ENCODE results near the gene LONRF2. TPM values are rescaled to one million over a fixed set of nuclear protein-coding genes. Genes with fewer than 3 reads are reported as not detected.
A peak's percentile ranks its signal among the peaks of the same experiment; 100 is the strongest.

Gene LONRF2
- total RNA-seq, 4 donors from 2014 or later = 7.0 to 32.0 (median 17.1) TPM

DNA sequence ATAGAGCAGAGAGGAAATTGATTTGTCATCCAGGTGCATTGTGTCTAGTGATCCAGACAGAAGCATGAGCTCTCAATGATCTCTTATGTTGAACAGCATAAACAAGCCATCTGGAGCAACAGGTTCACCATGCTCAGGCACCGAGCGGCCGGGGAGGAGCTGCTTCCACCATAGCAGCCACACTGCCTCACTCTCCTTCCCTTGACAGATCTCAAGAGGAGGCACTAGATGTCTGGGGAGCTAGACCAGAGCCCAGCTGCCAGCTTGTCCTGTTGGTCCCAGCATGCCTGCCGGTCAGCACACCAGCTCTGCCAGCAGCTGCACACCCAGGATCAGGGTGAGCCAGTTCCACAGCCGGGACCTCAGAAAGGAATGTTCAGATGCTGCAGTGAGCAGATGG lies 17.5 kb upstream of the LONRF2 start:
- DNase-seq = peak; percentile 92 to 94
- H3K27ac ChIP-seq = peak overlapping the region; percentile 60 to 70 (median 64)
- H3K36me3 ChIP-seq = no peaks in the 10 kb centered on the region
- H3K9me3 ChIP-seq = no peaks in the 10 kb centered on the region
- TF ChIP-seq POLR2A (IDR thresholded peaks at IDR 0.05) = peak in 1 of 2 donors; percentile 63
- TF ChIP-seq, protein P1, sequence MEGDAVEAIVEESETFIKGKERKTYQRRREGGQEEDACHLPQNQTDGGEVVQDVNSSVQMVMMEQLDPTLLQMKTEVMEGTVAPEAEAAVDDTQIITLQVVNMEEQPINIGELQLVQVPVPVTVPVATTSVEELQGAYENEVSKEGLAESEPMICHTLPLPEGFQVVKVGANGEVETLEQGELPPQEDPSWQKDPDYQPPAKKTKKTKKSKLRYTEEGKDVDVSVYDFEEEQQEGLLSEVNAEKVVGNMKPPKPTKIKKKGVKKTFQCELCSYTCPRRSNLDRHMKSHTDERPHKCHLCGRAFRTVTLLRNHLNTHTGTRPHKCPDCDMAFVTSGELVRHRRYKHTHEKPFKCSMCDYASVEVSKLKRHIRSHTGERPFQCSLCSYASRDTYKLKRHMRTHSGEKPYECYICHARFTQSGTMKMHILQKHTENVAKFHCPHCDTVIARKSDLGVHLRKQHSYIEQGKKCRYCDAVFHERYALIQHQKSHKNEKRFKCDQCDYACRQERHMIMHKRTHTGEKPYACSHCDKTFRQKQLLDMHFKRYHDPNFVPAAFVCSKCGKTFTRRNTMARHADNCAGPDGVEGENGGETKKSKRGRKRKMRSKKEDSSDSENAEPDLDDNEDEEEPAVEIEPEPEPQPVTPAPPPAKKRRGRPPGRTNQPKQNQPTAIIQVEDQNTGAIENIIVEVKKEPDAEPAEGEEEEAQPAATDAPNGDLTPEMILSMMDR (IDR thresholded peaks at IDR 0.05) = no peak
- intact Hi-C loops (cut with DNase I) = no loop called here
- no peaks in the 10 kb centered on the region for H3K27me3 ChIP-seq
- 17 to 38% methylated on average over 3 to 5 of the region's 5 CpGs for WGBS, 2 donors
- H3K4me3 ChIP-seq (replicated peaks in 1 of 3) = no peak overlapping the region
- peaks cover 16 to 20% of the 10 kb centered on the region in 2 donors for H3K4me1 ChIP-seq

DNA sequence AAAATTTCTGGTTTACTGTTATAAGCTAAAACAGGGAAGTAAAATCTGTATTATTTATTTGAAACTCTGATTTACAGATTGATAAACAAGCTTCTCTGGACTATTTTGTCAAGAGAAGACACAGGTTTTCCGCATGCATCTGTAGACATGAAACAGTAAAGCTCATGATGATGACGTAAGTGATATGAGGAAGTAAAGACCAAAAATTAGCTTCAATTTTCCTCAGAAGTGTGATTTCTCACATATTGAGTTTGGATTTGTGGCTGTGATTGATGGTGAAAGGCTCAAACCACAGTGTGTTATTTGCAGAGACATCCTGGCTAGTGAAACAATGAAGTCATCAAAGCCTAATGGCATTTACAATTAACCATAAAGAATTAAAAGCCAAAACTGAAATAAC lies 12.6 kb upstream of the LONRF2 start:
- Histone ChIP-seq H3K4me1 (peaks cover under 1 to 3% of the 10 kb centered on the region in 2 donors), H3K27me3 (no peaks in the 10 kb centered on the region), H3K27ac (no peak overlapping the region), H3K36me3 (no peaks in the 10 kb centered on the region), H3K4me3 (replicated peaks in 1 of 3) (no peak overlapping the region), H3K9me3 (no peaks in the 10 kb centered on the region)
- DNase-seq = no peak
- intact Hi-C loops (cut with DNase I) = no loop called here
- WGBS, 2 donors = 85 to 92% methylated on average over 2 of the region's 2 CpGs
- TF ChIP-seq, protein P1 (IDR thresholded peaks at IDR 0.05) = no peak
- no peak for TF ChIP-seq POLR2A (IDR thresholded peaks at IDR 0.05)

DNA sequence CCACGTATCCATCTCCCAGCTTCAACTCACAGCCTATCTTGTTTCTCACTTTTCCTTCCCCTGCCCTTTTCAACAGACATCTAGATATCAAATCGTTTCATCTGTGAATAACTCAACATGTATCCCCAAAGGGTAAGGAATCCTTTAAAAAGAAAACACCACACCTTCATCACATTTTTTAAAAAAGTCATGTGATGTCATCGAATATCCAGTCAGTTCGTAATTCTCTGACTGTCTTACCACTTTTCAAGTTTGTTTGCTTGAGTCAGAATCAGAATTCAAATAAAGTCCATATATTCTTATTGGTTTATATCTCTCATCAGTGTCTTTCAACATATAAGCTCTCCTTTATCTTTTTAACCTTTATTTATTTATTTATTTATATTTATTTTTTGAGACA lies 5.4 kb upstream of the LONRF2 start:
- H3K4me3 ChIP-seq (replicated peaks in 1 of 3) = no peak overlapping the region
- H3K27ac ChIP-seq = no peak overlapping the region
- H3K4me1 ChIP-seq = peaks cover 0 to 2% of the 10 kb centered on the region in 2 donors
- no peak for DNase-seq
- no peaks in the 10 kb centered on the region for H3K36me3 ChIP-seq
- WGBS, 2 donors = 87 to 92% methylated on average over 4 of the region's 4 CpGs
- TF ChIP-seq, protein P1 (IDR thresholded peaks at IDR 0.05) = no peak
- no peak for TF ChIP-seq POLR2A (IDR thresholded peaks at IDR 0.05)
- no peaks in the 10 kb centered on the region for H3K9me3 ChIP-seq
- intact Hi-C loops (cut with DNase I) = no loop called here
- H3K27me3 ChIP-seq = no peaks in the 10 kb centered on the region

DNA sequence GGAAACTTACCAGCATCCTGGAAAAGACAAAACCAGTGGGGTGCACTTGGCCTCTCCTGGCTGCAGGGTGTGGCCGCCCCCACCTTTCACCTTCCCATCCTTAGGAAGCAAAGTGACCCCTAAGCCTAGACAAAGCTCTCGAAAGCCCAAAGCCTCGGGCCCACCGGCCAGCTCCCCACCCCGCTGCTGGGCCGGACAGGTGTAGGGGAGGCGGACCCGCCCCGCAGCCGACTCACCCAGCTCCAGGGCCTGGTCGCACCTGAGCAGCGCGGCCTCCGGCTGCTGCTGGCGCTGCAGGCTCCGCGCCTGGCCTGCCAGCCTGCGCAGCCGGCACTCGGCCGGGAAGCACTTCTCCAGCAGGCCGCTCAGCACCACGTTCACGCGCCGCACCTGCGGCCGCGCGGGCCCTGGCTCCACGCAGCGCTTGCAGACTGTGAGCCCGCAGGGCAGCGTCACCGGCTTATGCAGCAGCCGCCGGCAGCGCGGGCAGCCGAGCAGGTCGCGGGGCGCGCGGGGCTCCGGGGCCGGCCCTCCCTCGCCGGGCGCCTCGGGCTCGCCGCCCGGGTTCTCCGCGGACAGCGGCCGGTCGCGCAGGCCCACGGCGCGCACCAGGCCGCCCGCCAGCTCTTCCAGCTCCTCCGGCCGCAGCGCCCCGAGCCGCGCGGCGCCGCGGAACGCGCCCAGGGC lies 979 bp downstream of the LONRF2 start:
- Histone ChIP-seq H3K36me3 (no peaks in the 10 kb centered on the region), H3K27ac (peak overlapping the region; percentile 61 to 88 (median 76)), H3K27me3 (no peaks in the 10 kb centered on the region), H3K4me3 (replicated peaks in 1 of 3) (peak overlapping the region in 2 of 3 donors; percentile 29 to 56), H3K4me1 (peaks cover 0 to 7% of the 10 kb centered on the region in 2 donors), H3K9me3 (no peaks in the 10 kb centered on the region)
- TF ChIP-seq, protein P1 (IDR thresholded peaks at IDR 0.05) = peak in 5 of 6 experiments; percentile 19 to 55 (median 49)
- TF ChIP-seq POLR2A (IDR thresholded peaks at IDR 0.05) = peak in 1 of 2 donors; percentile 54
- peak; percentile 76 to 79 for DNase-seq
- WGBS, 2 donors = 0 to 3% methylated on average over 12 to 15 of the region's 77 CpGs
- intact Hi-C loops (cut with DNase I) = no loop called here

DNA sequence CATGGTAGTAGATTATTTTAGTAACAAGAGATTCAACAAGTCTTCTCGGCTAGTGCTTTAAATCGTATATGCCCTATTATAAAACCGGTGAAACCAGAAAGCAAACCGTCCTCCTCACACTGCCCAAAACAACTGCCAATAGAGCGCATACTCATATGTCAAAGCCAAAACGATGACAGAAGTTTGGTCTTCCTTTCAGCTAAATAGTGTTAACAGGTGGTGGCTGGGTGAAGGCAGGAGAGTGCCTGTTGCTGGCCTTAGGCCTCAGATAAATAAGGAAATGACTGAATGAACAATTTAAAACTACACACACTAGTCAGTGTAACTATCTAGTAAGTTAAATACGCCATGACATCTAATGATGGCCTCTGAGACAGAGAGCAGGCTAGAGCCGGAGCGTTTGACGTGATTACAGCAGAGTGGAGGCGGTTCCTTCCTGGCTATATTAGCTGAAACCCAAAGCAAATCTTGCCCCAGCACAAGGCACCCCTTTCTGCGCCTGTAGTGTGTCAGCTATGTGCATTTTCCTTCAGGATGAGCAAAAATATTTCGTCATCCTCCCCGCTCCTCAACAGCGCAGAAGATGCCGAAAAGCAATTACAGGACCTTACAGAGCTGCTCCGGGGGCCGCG lies 1.6 kb downstream of the LONRF2 start:
- peaks cover 0 to 7% of the 10 kb centered on the region in 2 donors for H3K4me1 ChIP-seq
- no peaks in the 10 kb centered on the region for H3K9me3 ChIP-seq
- WGBS, 2 donors = 56 to 58% methylated on average over 19 of the region's 19 CpGs
- intact Hi-C loops (cut with DNase I) = no loop called here
- DNase-seq = peak in 1 of 2 donors; percentile 7
- TF ChIP-seq, protein P1 (IDR thresholded peaks at IDR 0.05) = no peak
- TF ChIP-seq POLR2A (IDR thresholded peaks at IDR 0.05) = no peak
- peak overlapping the region; percentile 52 to 79 (median 61) for H3K27ac ChIP-seq
- peak overlapping the region in 2 of 3 donors; percentile 29 to 42 for H3K4me3 ChIP-seq (replicated peaks in 1 of 3)
- H3K27me3 ChIP-seq = no peaks in the 10 kb centered on the region
- no peaks in the 10 kb centered on the region for H3K36me3 ChIP-seq

Data from thyroid gland (tissue), 4 donors.